Activated T-cell treated with anti-CD3 and anti-CD28 coated beads, Interleukin-2, amount 50 U/mL, for 72 hours (primary cell): Measurements from ENCODE around the gene MYH15. TPM values are rescaled to one million over a fixed set of nuclear protein-coding genes. Genes with fewer than 3 reads are reported as not detected.

Source experiments
- ATAC-seq, 2 donors: fragments of 150-1000 bp; cut with Tn5 transposase; replicated peaks in 1 of 2; 2 replicates each; pipeline ENCODE4 v1.10.0; 2021; ENCODE audit warnings: moderate library complexity in 2 of 2, mild to moderate bottlenecking in 1 of 2
- DNase-seq, 2 donors: peaks; one replicate each; pipeline ENCODE4 v3.0.0; 2021 to 2022; ENCODE audit warnings: mixed read lengths in 1 of 2
- H3K27ac Mint-ChIP-seq: one replicate; pipeline ENCODE4 v1.8.0; 2022; ENCODE audit warnings: mild to moderate bottlenecking, moderate library complexity, mixed read lengths
- H3K27me3 Mint-ChIP-seq: one replicate; pipeline ENCODE4 v1.8.0; 2022; ENCODE audit warnings: low read depth, mixed read lengths
- H3K36me3 Mint-ChIP-seq, 2 donors: one replicate each; pipeline ENCODE4 v1.8.0; 2022; ENCODE audit warnings: mixed read lengths in 2 of 2, mild to moderate bottlenecking in 1 of 2; ENCODE audit not compliant: insufficient read depth in 2 of 2
- H3K4me1 Mint-ChIP-seq: one replicate; pipeline ENCODE4 v1.8.0; 2022; ENCODE audit warnings: low read depth, mixed read lengths
- H3K4me3 Mint-ChIP-seq, 2 donors: one replicate each; pipeline ENCODE4 v1.8.0; 2022; ENCODE audit warnings: mild to moderate bottlenecking in 2 of 2, mixed read lengths in 2 of 2, moderate library complexity in 2 of 2
- H3K9me3 Mint-ChIP-seq, 2 donors: one replicate each; pipeline ENCODE4 v1.8.0; 2022; ENCODE audit warnings: mixed read lengths in 2 of 2
- total RNA-seq, 2 donors: library from RNA; stranded (reverse); gene quantifications; one replicate each; pipeline ENCODE4 v1.2.3, GENCODE V29; 2022

MYH15 gene
- total RNA-seq, 2 donors from 2014 or later = 1.3 to 1.8 TPM

GRCh38 chr3:108343491-108343890 is 166.9 kb downstream of the MYH15 start:
- H3K36me3 Mint-ChIP-seq = peaks cover 0 to 6% of the 10 kb centered on the region in 2 donors
- peaks cover 0 to 5% of the 10 kb centered on the region in 2 donors for H3K9me3 Mint-ChIP-seq
- peaks cover 14% of the 10 kb centered on the region for H3K4me1 Mint-ChIP-seq
- ATAC-seq = no peak
- H3K27ac Mint-ChIP-seq = no peak overlapping the region
- peaks cover 30% of the 10 kb centered on the region for H3K27me3 Mint-ChIP-seq
- no peak overlapping the region for H3K4me3 Mint-ChIP-seq
- DNase-seq = no peak

GRCh38 chr3:108342837-108343486 is 167.4 kb downstream of the MYH15 start:
- ATAC-seq = peak; percentile 92 to 94
- Mint-ChIP-seq H3K9me3 (peaks cover 0 to 3% of the 10 kb centered on the region in 2 donors), H3K27ac (peak overlapping the region; percentile 27), H3K27me3 (peaks cover 26% of the 10 kb centered on the region), H3K4me3 (peak overlapping the region; percentile 18 to 23), H3K36me3 (peaks cover 0 to 5% of the 10 kb centered on the region in 2 donors), H3K4me1 (peaks cover 14% of the 10 kb centered on the region)
- DNase-seq = peak in 1 of 2 donors; percentile 29

GRCh38 chr3:108341911-108342310 is 168.5 kb downstream of the MYH15 start:
- peaks cover 14% of the 10 kb centered on the region for H3K4me1 Mint-ChIP-seq

GRCh38 chr3:108338901-108339545 is 171.4 kb downstream of the MYH15 start:
- Mint-ChIP-seq H3K9me3 (no peaks in the 10 kb centered on the region), H3K27me3 (peaks cover 7% of the 10 kb centered on the region)

More at GRCh38 chr3:108341911-108342310, 168.5 kb downstream of the MYH15 start:
- Mint-ChIP-seq H3K9me3 (no peaks in the 10 kb centered on the region), H3K36me3 (no peaks in the 10 kb centered on the region), H3K27ac (no peak overlapping the region), H3K27me3 (peaks cover 16% of the 10 kb centered on the region), H3K4me3 (no peak overlapping the region)
- no peak for DNase-seq
- no peak for ATAC-seq

GRCh38 chr3:108334701-108335100 is 175.7 kb downstream of the MYH15 start:
- Mint-ChIP-seq H3K27ac (no peak overlapping the region), H3K36me3 (no peaks in the 10 kb centered on the region), H3K27me3 (peaks cover 7% of the 10 kb centered on the region), H3K9me3 (no peaks in the 10 kb centered on the region), H3K4me3 (no peak overlapping the region), H3K4me1 (peaks cover 10% of the 10 kb centered on the region)
- no peak for DNase-seq
- ATAC-seq = no peak

More at GRCh38 chr3:108338901-108339545, 171.4 kb downstream of the MYH15 start:
- peaks cover 14% of the 10 kb centered on the region for H3K4me1 Mint-ChIP-seq
- no peak for DNase-seq
- H3K4me3 Mint-ChIP-seq = no peak overlapping the region
- no peak overlapping the region for H3K27ac Mint-ChIP-seq
- ATAC-seq = no peak
- H3K36me3 Mint-ChIP-seq = no peaks in the 10 kb centered on the region

- H3K27me3 Mint-ChIP-seq = peaks cover 7% of the 10 kb centered on the region
- DNase-seq = no peak
- H3K4me1 Mint-ChIP-seq = peaks cover 18% of the 10 kb centered on the region
- no peak overlapping the region for H3K4me3 Mint-ChIP-seq
- no peaks in the 10 kb centered on the region for H3K9me3 Mint-ChIP-seq
- H3K27ac Mint-ChIP-seq = no peak overlapping the region
- no peak for ATAC-seq
- no peaks in the 10 kb centered on the region for H3K36me3 Mint-ChIP-seq
These were observed 176.4 kb downstream of the MYH15 start for GRCh38 chr3:108333961-108334360.

GRCh38 chr3:108331792-108332191 is 178.6 kb downstream of the MYH15 start:
- peak; percentile 39 to 50 for ATAC-seq
- H3K27me3 Mint-ChIP-seq = peaks cover 7% of the 10 kb centered on the region
- H3K4me1 Mint-ChIP-seq = peaks cover 32% of the 10 kb centered on the region
- no peak for DNase-seq
- H3K4me3 Mint-ChIP-seq = no peak overlapping the region
- no peak overlapping the region for H3K27ac Mint-ChIP-seq
- H3K36me3 Mint-ChIP-seq = peaks cover 5 to 7% of the 10 kb centered on the region in 2 donors
- H3K9me3 Mint-ChIP-seq = peaks cover 4 to 6% of the 10 kb centered on the region in 2 donors

Other genes with a start within 250 kb of the MYH15 start
- gene HHLA2, start 214.0 kb downstream of the MYH15 start, total RNA-seq = 1 to 10 TPM; 1.9 TPM
- 10 to 100 TPM; 32.5 to 42.1 TPM for gene CIP2A, start 78.8 kb upstream of the MYH15 start, total RNA-seq
- gene DZIP3, start 79.1 kb upstream of the MYH15 start, total RNA-seq = 10 to 100 TPM; 21.2 to 25.2 TPM
- gene RETNLB, start 246.8 kb upstream of the MYH15 start, total RNA-seq = not detected